A673 (cell line): ENCODE results near the gene PARD6G.

Experiments used
- EZH2 ChIP-seq: fragments of 200-600 bp; sonication (generic); IDR thresholded peaks from 2 replicates; pipeline ENCODE4 v1.6.1; 2017; ENCODE audit warnings: borderline replicate concordance, low read depth, mild to moderate bottlenecking, mixed read lengths, antibody characterized with exemption, low read length; ENCODE audit not compliant: poor library complexity, severe bottlenecking
- TF ChIP-seq, protein P1 (sequence below): fragments of 300-800, 200-600 bp; sonication (generic); conservative IDR thresholded peaks from 2 replicates; pipeline ENCODE4 v1.5.1; 2017; ENCODE audit warnings: low read depth, mild to moderate bottlenecking, antibody characterized with exemption, low read length, moderate library complexity, mixed read lengths

DNA sequence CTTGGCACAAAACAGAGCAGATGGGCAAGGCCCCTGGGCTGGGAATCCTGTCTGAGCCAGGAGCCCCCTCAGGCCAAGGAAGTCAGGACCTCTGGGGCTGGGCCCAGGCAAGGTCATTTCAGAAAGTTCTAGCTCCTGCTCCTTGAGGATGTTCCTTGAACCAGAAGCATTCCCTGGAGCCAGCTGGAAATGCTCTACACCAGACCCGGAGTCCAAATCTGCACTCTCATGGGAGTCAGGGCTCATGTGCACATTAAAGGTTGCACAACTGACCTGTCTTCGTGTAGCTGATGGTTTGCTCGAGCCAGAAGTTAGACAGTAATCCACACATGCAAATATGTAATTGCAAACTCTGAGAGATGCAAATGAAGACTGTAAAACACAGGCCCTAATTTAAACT is 18.0 kb downstream of the PARD6G start:
- TF ChIP-seq, protein P1, sequence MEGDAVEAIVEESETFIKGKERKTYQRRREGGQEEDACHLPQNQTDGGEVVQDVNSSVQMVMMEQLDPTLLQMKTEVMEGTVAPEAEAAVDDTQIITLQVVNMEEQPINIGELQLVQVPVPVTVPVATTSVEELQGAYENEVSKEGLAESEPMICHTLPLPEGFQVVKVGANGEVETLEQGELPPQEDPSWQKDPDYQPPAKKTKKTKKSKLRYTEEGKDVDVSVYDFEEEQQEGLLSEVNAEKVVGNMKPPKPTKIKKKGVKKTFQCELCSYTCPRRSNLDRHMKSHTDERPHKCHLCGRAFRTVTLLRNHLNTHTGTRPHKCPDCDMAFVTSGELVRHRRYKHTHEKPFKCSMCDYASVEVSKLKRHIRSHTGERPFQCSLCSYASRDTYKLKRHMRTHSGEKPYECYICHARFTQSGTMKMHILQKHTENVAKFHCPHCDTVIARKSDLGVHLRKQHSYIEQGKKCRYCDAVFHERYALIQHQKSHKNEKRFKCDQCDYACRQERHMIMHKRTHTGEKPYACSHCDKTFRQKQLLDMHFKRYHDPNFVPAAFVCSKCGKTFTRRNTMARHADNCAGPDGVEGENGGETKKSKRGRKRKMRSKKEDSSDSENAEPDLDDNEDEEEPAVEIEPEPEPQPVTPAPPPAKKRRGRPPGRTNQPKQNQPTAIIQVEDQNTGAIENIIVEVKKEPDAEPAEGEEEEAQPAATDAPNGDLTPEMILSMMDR: no peak
- no peak for TF ChIP-seq EZH2
